H1 (cell line): ENCODE data around the gene MRPS27. TPM values are rescaled to one million over a fixed set of nuclear protein-coding genes. Genes with fewer than 3 reads are reported as not detected.

ENCODE experiments used
- CTCF ChIA-PET: fragments of 300-600 bp; sonication (Branson Sonifier 250); formaldehyde crosslinking; loops from one replicate; lab custom pipeline; 2021; ENCODE audit not compliant: partially characterized antibody; lab: Charles Lee
- POLR2A ChIA-PET: fragments of 300-600 bp; sonication (Branson Sonifier 250); formaldehyde crosslinking; loops from one replicate; lab custom pipeline; 2021; ENCODE audit warnings: inconsistent platforms; ENCODE audit not compliant: partially characterized antibody; lab: Charles Lee
- DNase-seq, 2 experiments: peaks; one replicate each; pipeline versions ENCODE4 v3.0.0 to v3.0.0-alpha.2; 2010 to 2022; ENCODE audit warnings: low spot score in 2 of 2, low read depth in 1 of 2, mixed read lengths in 1 of 2
- FAIRE-seq: peaks from 2 replicates; lab custom pipeline; 2011; peaks lifted over from hg19 to GRCh38; lab: Jason Lieb, UNC
- H2AFZ ChIP-seq: 2 replicates; pipeline ENCODE4 v1.8.1; 2012; ENCODE audit warnings: low read length, inconsistent platforms
- H2AK5ac ChIP-seq: 2 replicates; pipeline ENCODE4 v1.6.1; 2013; ENCODE audit warnings: low read depth, low read length
- H2BK120ac ChIP-seq: replicated peaks from 2 replicates; pipeline ENCODE3; 2013; ENCODE audit warnings: low read depth, low read length, inconsistent platforms
- H2BK12ac ChIP-seq: 2 replicates; pipeline ENCODE4 v1.6.1; 2013; ENCODE audit warnings: low read depth, low read length
- H2BK15ac ChIP-seq: 2 replicates; pipeline ENCODE4 v1.6.1; 2013; ENCODE audit warnings: low read length
- H2BK20ac ChIP-seq: 2 replicates; pipeline ENCODE4 v1.6.1; 2013; ENCODE audit warnings: low read length
- H2BK5ac ChIP-seq: 2 replicates; pipeline ENCODE4 v1.6.1; 2013; ENCODE audit warnings: low read depth, low read length
- H3K14ac ChIP-seq: 2 replicates; pipeline ENCODE4 v1.6.1; 2013; ENCODE audit warnings: inconsistent platforms; ENCODE audit not compliant: insufficient read length
- H3K18ac ChIP-seq: 2 replicates; pipeline ENCODE4 v1.6.1; 2013; ENCODE audit warnings: low read length; ENCODE audit errors: extremely low read depth
- H3K23ac ChIP-seq: 2 replicates; pipeline ENCODE4 v1.6.1; 2013; ENCODE audit warnings: inconsistent platforms; ENCODE audit not compliant: insufficient read length
- H3K23me2 ChIP-seq: 2 replicates; pipeline ENCODE4 v1.6.1; 2013; ENCODE audit warnings: low read depth, low read length
- H3K27ac ChIP-seq: 2 replicates; pipeline ENCODE4 v1.6.1; 2011; ENCODE audit warnings: low read depth, low read length, inconsistent platforms
- H3K27me3 ChIP-seq, 4 experiments: replicated peaks in 1 of 4; 1 replicate in 1 of 4; 2 replicates in 3 of 4; pipeline versions ENCODE4 v1.6.1 to v1.8.1; 2011 to 2013; ENCODE audit warnings: low read length in 3 of 4, mild to moderate bottlenecking in 3 of 4, inconsistent platforms in 2 of 4, mixed read lengths in 2 of 4, moderate library complexity in 1 of 4; ENCODE audit not compliant: control insufficient read depth in 3 of 4, insufficient read depth in 3 of 4; ENCODE audit errors: extremely low read depth in 1 of 4
- H3K36me3 ChIP-seq, 4 experiments: 2 replicates each; pipeline versions ENCODE4 v1.6.1 to v1.8.1; 2011 to 2013; ENCODE audit warnings: mild to moderate bottlenecking in 4 of 4, low read length in 3 of 4, moderate library complexity in 2 of 4, control low read depth in 1 of 4, inconsistent platforms in 1 of 4; ENCODE audit not compliant: insufficient read depth in 4 of 4, control insufficient read depth in 2 of 4
- H3K4ac ChIP-seq: replicated peaks from 2 replicates; pipeline ENCODE3; 2013; ENCODE audit warnings: low read length, low read depth, mixed read lengths, inconsistent platforms; ENCODE audit not compliant: insufficient read length
- H3K4me1 ChIP-seq, 4 experiments: replicated peaks in 1 of 4; 1 replicate in 1 of 4; 2 replicates in 3 of 4; pipeline versions ENCODE4 v1.6.1 to v1.8.1; 2011 to 2013; ENCODE audit warnings: low read length in 3 of 4, inconsistent platforms in 2 of 4, mixed read lengths in 1 of 4; ENCODE audit not compliant: insufficient read depth in 4 of 4, control insufficient read depth in 3 of 4
- H3K4me2 ChIP-seq, 2 experiments: 2 replicates each; pipeline versions ENCODE4 v1.6.1 to v1.8.1; 2011 to 2013; ENCODE audit warnings: low read depth in 2 of 2, low read length in 2 of 2, control low read depth in 1 of 2, inconsistent platforms in 1 of 2, mild to moderate bottlenecking in 1 of 2; ENCODE audit not compliant: insufficient read depth in 1 of 2
- H3K4me3 ChIP-seq, 4 experiments: fragments of 200-600, 300-600 bp in 1 of 4; sonication (generic), shearing (Covaris generic), sonication (Bioruptor Twin) in 1 of 4; 2 replicates each; pipeline versions ENCODE4 v1.5.1 to v1.8.1; 2011 to 2016; ENCODE audit warnings: low read length in 4 of 4, low read depth in 3 of 4, control low read depth in 2 of 4, inconsistent platforms in 2 of 4, mild to moderate bottlenecking in 2 of 4, mixed read lengths in 1 of 4, moderate library complexity in 1 of 4; ENCODE audit not compliant: insufficient read depth in 2 of 4; ENCODE audit errors: extremely low read depth in 1 of 4
- H3K56ac ChIP-seq: replicated peaks from 2 replicates; pipeline ENCODE3; 2013; ENCODE audit warnings: low read depth, mild to moderate bottlenecking, mixed read lengths, low read length, inconsistent platforms; ENCODE audit not compliant: insufficient read length
- H3K79me1 ChIP-seq: 2 replicates; pipeline ENCODE4 v1.6.1; 2013; ENCODE audit warnings: low read depth, low read length, control low read depth
- H3K79me2 ChIP-seq, 2 experiments: 2 replicates each; pipeline versions ENCODE4 v1.6.1 to v1.8.1; 2012 to 2013; ENCODE audit warnings: low read length in 2 of 2, mild to moderate bottlenecking in 2 of 2, inconsistent platforms in 1 of 2; ENCODE audit not compliant: insufficient read depth in 2 of 2, control insufficient read depth in 1 of 2
- H3K9ac ChIP-seq, 4 experiments: replicated peaks in 1 of 4; 1 replicate in 1 of 4; 2 replicates in 3 of 4; pipeline versions ENCODE4 v1.6.1 to v1.8.1; 2011 to 2013; ENCODE audit warnings: low read depth in 3 of 4, low read length in 3 of 4, control low read depth in 2 of 4, mild to moderate bottlenecking in 2 of 4, moderate library complexity in 2 of 4, inconsistent platforms in 1 of 4; ENCODE audit errors: extremely low read depth in 1 of 4
- H3K9me3 ChIP-seq, 2 experiments: 2 replicates each; pipeline versions ENCODE4 v1.6.1 to v1.8.1; 2012 to 2013; ENCODE audit warnings: mild to moderate bottlenecking in 2 of 2, moderate library complexity in 2 of 2, control low read depth in 1 of 2, inconsistent platforms in 1 of 2, low read depth in 1 of 2, low read length in 1 of 2, mixed read lengths in 1 of 2; ENCODE audit not compliant: insufficient read depth in 2 of 2
- H4K20me1 ChIP-seq, 2 experiments: replicated peaks in 1 of 2; 2 replicates each; pipeline versions ENCODE3 to v1.8.1; 2011 to 2013; ENCODE audit warnings: inconsistent platforms in 2 of 2, low read length in 2 of 2, mild to moderate bottlenecking in 1 of 2; ENCODE audit not compliant: insufficient read depth in 2 of 2, control insufficient read depth in 1 of 2
- H4K5ac ChIP-seq: 2 replicates; pipeline ENCODE4 v1.6.1; 2013; ENCODE audit warnings: low read length, low read depth, mixed read lengths, inconsistent platforms; ENCODE audit not compliant: insufficient read length
- H4K8ac ChIP-seq: 2 replicates; pipeline ENCODE4 v1.8.0; 2013; ENCODE audit warnings: mild to moderate bottlenecking, moderate library complexity, low read length, inconsistent platforms; ENCODE audit not compliant: insufficient read depth; ENCODE audit errors: extremely low read depth
- H4K91ac ChIP-seq: replicated peaks from 2 replicates; pipeline ENCODE3; 2013; ENCODE audit warnings: low read length, mixed read lengths, inconsistent platforms; ENCODE audit not compliant: insufficient read length
- BACH1 ChIP-seq: IDR thresholded peaks from 2 replicates; pipeline ENCODE4 v1.6.1; 2012; ENCODE audit warnings: low read length, improper control_type of control experiment
- CBX8 ChIP-seq: fragments of 300-800, 300-1000 bp; sonication (generic); IDR thresholded peaks from 2 replicates; pipeline ENCODE4 v1.7.1; 2016; ENCODE audit warnings: low read depth, low read length, borderline replicate concordance
- EGR1 ChIP-seq: IDR thresholded peaks from 2 replicates; pipeline ENCODE4 v1.6.1; 2011; ENCODE audit warnings: low read depth, low read length, borderline replicate concordance
- GTF2F1 ChIP-seq: IDR thresholded peaks from 2 replicates; pipeline ENCODE4 v1.6.1; 2012; ENCODE audit warnings: low read depth, low read length, improper control_type of control experiment, borderline replicate concordance
- HDAC2 ChIP-seq, 2 experiments: fragments of 300-600 bp in 1 of 2; sonication (generic) in 1 of 2; IDR thresholded peaks; 2 replicates each; pipeline ENCODE4 v1.6.1; 2011 to 2012; ENCODE audit warnings: low read depth in 2 of 2, low read length in 2 of 2, mild to moderate bottlenecking in 2 of 2, moderate library complexity in 2 of 2, borderline replicate concordance in 1 of 2, inconsistent platforms in 1 of 2
- HDAC6 ChIP-seq: IDR thresholded peaks from one replicate; pipeline ENCODE4 v1.7.1; 2012; ENCODE audit warnings: low read depth, mild to moderate bottlenecking, inconsistent platforms, low read length, moderate library complexity
- MAX ChIP-seq: IDR thresholded peaks from 2 replicates; pipeline ENCODE4 v1.6.1; 2012; ENCODE audit warnings: inconsistent platforms
- NANOG ChIP-seq: IDR thresholded peaks from 2 replicates; pipeline ENCODE4 v1.6.1; 2011; ENCODE audit warnings: low read length, low read depth, mild to moderate bottlenecking, inconsistent platforms; ENCODE audit not compliant: insufficient read depth, poor library complexity, severe bottlenecking
- NRF1 ChIP-seq: IDR thresholded peaks from 2 replicates; pipeline ENCODE4 v1.6.1; 2011; ENCODE audit warnings: mild to moderate bottlenecking, low read depth, low read length, improper control_type of control experiment
- POLR2AphosphoS5 ChIP-seq: IDR thresholded peaks from 2 replicates; pipeline ENCODE4 v1.6.1; 2011; ENCODE audit warnings: low read depth, low read length
- RXRA ChIP-seq: IDR thresholded peaks from 2 replicates; pipeline ENCODE4 v1.6.1; 2011; ENCODE audit warnings: low read depth, mild to moderate bottlenecking, low read length, moderate library complexity; ENCODE audit not compliant: insufficient read depth
- SIX5 ChIP-seq: IDR thresholded peaks from 2 replicates; pipeline ENCODE4 v1.6.1; 2011; ENCODE audit warnings: mild to moderate bottlenecking, low read depth, low read length
- YY1 ChIP-seq: IDR thresholded peaks from 2 replicates; pipeline ENCODE4 v1.6.1; 2011; ENCODE audit warnings: low read depth, mild to moderate bottlenecking, low read length
- WGBS, 2 experiments: shearing (Covaris generic) in 1 of 2; methylation state at CpG; one replicate each; pipeline versions ENCODE4 v1.1.6 to v1.1.7; 2013 to 2015; ENCODE audit warnings: low lambda C conversion rate in 2 of 2, mixed read lengths in 2 of 2, inconsistent platforms in 1 of 2, low coverage in 1 of 2, missing lambda C conversion rate in 1 of 2; ENCODE audit not compliant: insufficient replicate concordance in 2 of 2, insufficient coverage in 1 of 2, insufficient read length in 1 of 2; ENCODE audit errors: extremely low coverage in 1 of 2, missing lambda C conversion rate in 1 of 2; 5-methylcytosine and 5-hydroxymethylcytosine counted together
- polyA plus RNA-seq, 7 experiments: library from polyadenylated mRNA; depleted of rRNA in 3 of 7; stranded (reverse) in 5 of 7; unstranded in 2 of 7; fragments of >200 nt in 5 of 7; fragments of 200-250 nt in 2 of 7; gene quantifications; 1 replicate in 5 of 7; 2 replicates in 1 of 7; 4 replicates in 1 of 7; pipeline versions ENCODE4 v1.2.1 to v1.2.3, GENCODE V29; 2011 to 2013; ENCODE audit warnings: missing spikeins in 2 of 7, mixed read lengths in 2 of 7
- total RNA-seq: library from RNA; stranded (reverse); fragmentation: NEBNext Ultra II Directional; extraction: Animal tissue kit (Norgen Biotek cat#: 25700); gene quantifications from 2 replicates; pipeline ENCODE4 v1.2.1, GENCODE V29; 2021

MRPS27 gene
- total and polyA plus RNA-seq, 2 of the 8 experiments (the other 6 are each of a cell fraction or from before 2014, with no cell fraction given), result 93.2 to 102 TPM

GRCh38 chr5:72245546-72245945, 74.5 kb downstream of the MRPS27 start:
- Histone ChIP-seq H3K56ac (no peak overlapping the region), H2AK5ac (no peak overlapping the region), H3K4me1 (peaks cover 8 to 14% (median 11%) of the 10 kb centered on the region in 4 experiments), H3K4me3 (no peak overlapping the region), H3K4me2 (no peak overlapping the region), H2BK120ac (no peak overlapping the region), H3K27me3 (no peaks in the 10 kb centered on the region), H3K79me2 (peaks cover 0 to 28% of the 10 kb centered on the region in 2 experiments; a peak in 2 of 4 replicates), H3K23ac (no peak overlapping the region), H2BK15ac (no peak overlapping the region), H3K4ac (no peak overlapping the region), H3K79me1 (no peaks in the 10 kb centered on the region), H2BK5ac (no peak overlapping the region), H2AFZ (no peak overlapping the region), H3K9me3 (no peaks in the 10 kb centered on the region), H2BK20ac (no peak overlapping the region), H3K9ac (no peak overlapping the region), H3K23me2 (no peaks in the 10 kb centered on the region), H4K5ac (no peak overlapping the region), H4K91ac (no peak overlapping the region), H3K27ac (no peak overlapping the region), H4K20me1 (no peaks in the 10 kb centered on the region), H3K36me3 (no peaks in the 10 kb centered on the region), H2BK12ac (no peak overlapping the region), H3K14ac (no peak overlapping the region), H3K18ac (no peak overlapping the region), H4K8ac (no peak overlapping the region)
- TF ChIP-seq SIX5 (no peak), CBX8 (no peak), POLR2AphosphoS5 (no peak), HDAC2 (IDR thresholded peaks at IDR 0.05; ENCODE audit: borderline replicate concordance in 1 of 2, low read depth in 2 of 2, low read length in 2 of 2) (no peak), BACH1 (no peak), MAX (no peak), RXRA (no peak), GTF2F1 (no peak), EGR1 (no peak), NANOG (no peak), YY1 (no peak), HDAC6 (no peak), NRF1 (no peak)
- WGBS, 2 experiments, result 75% methylated on average over 1 of the region's 1 CpG; no CpG with 5 or more reads in 1 of the 2 experiments
- FAIRE-seq (no peak), DNase-seq (no peak)
- CTCF ChIA-PET, result interaction anchor here (1.0 to 2.5 kb wide), 17 partner anchors 10 to 68 kb away, joined by 3 to 19 read pairs (median 6); no protein-coding TSS in a partner anchor
- POLR2A ChIA-PET, result no interaction called here
